Liver (tissue), 9 donors: ENCODE measurements around the gene CTTNBP2. TPM values are rescaled to one million over a fixed set of nuclear protein-coding genes. Genes with fewer than 3 reads are reported as not detected.

Experiments
- DNase-seq: peaks from one replicate; pipeline ENCODE4 v3.0.0-alpha.2; 2017; ENCODE audit warnings: low spot score
- H3K27ac ChIP-seq, 2 donors: one replicate each; pipeline ENCODE4 v1.7.0; 2013; ENCODE audit warnings: inconsistent platforms in 2 of 2, low read length in 2 of 2, control low read depth in 1 of 2, low read depth in 1 of 2, mild to moderate bottlenecking in 1 of 2
- H3K27me3 ChIP-seq, 4 donors: one replicate each; pipeline versions ENCODE4 v1.6.1 to v1.7.0; 2013; ENCODE audit warnings: low read length in 3 of 4, inconsistent platforms in 1 of 4, mild to moderate bottlenecking in 1 of 4, moderate library complexity in 1 of 4; ENCODE audit not compliant: control insufficient read depth in 4 of 4, insufficient read depth in 4 of 4
- H3K36me3 ChIP-seq, 4 donors: one replicate each; pipeline versions ENCODE4 v1.6.1 to v1.7.0; 2013; ENCODE audit warnings: low read length in 3 of 4, mild to moderate bottlenecking in 3 of 4, low read depth in 1 of 4, moderate library complexity in 1 of 4; ENCODE audit not compliant: control insufficient read depth in 4 of 4, insufficient read depth in 3 of 4
- H3K4me1 ChIP-seq, 4 donors: one replicate each; pipeline versions ENCODE4 v1.6.1 to v1.7.0; 2013; ENCODE audit warnings: low read length in 3 of 4, mild to moderate bottlenecking in 3 of 4, moderate library complexity in 1 of 4; ENCODE audit not compliant: control insufficient read depth in 4 of 4, insufficient read depth in 4 of 4
- H3K4me3 ChIP-seq, 3 donors: one replicate each; pipeline versions ENCODE4 v1.6.1 to v1.7.0; 2013; ENCODE audit warnings: low read length in 3 of 3, control low read depth in 1 of 3, low read depth in 1 of 3, mild to moderate bottlenecking in 1 of 3
- H3K9ac ChIP-seq, 2 donors: one replicate each; pipeline ENCODE4 v1.7.0; 2013; ENCODE audit warnings: low read length in 2 of 2, mild to moderate bottlenecking in 2 of 2, moderate library complexity in 2 of 2, control low read depth in 1 of 2, low read depth in 1 of 2
- H3K9me3 ChIP-seq, 4 donors: one replicate each; pipeline versions ENCODE4 v1.6.1 to v1.7.0; 2013; ENCODE audit warnings: low read length in 3 of 4; ENCODE audit not compliant: control insufficient read depth in 4 of 4
- ATF3 ChIP-seq: IDR thresholded peaks from 2 replicates; pipeline ENCODE4 v1.6.1; 2016; ENCODE audit warnings: antibody characterized with exemption
- CTCF ChIP-seq: fragments of 150-350 bp; IDR thresholded peaks from 2 replicates; pipeline ENCODE4 v1.5.1; 2017; ENCODE audit warnings: improper control_type of control experiment, low read depth, low read length; ENCODE audit not compliant: missing input control
- EGR1 ChIP-seq, 2 donors: IDR thresholded peaks; 2 replicates each; pipeline ENCODE4 v1.6.1; 2016 to 2018; ENCODE audit warnings: antibody characterized with exemption in 2 of 2, low read depth in 2 of 2
- FOXA1 ChIP-seq: IDR thresholded peaks from 2 replicates; pipeline ENCODE4 v1.6.1; 2016; ENCODE audit warnings: antibody characterized with exemption
- FOXA2 ChIP-seq: IDR thresholded peaks from 2 replicates; pipeline ENCODE4 v1.6.1; 2016; ENCODE audit warnings: antibody characterized with exemption
- HNF4A ChIP-seq, 2 donors: conservative IDR thresholded peaks; 2 replicates each; pipeline ENCODE4 v1.6.1; 2016; ENCODE audit warnings: antibody characterized with exemption in 2 of 2, mild to moderate bottlenecking in 2 of 2
- HNF4G ChIP-seq: IDR thresholded peaks from 2 replicates; pipeline ENCODE4 v1.6.1; 2016; ENCODE audit warnings: antibody characterized with exemption
- JUND ChIP-seq, 2 donors: IDR thresholded peaks; 2 replicates each; pipeline ENCODE4 v1.6.1; 2016; ENCODE audit warnings: antibody characterized with exemption in 2 of 2
- MAX ChIP-seq: IDR thresholded peaks from 2 replicates; pipeline ENCODE4 v1.6.1; 2016; ENCODE audit warnings: antibody characterized with exemption
- NR2F2 ChIP-seq: IDR thresholded peaks from 2 replicates; pipeline ENCODE4 v1.6.1; 2016; ENCODE audit warnings: antibody characterized with exemption
- RAD21 ChIP-seq, 2 donors: IDR thresholded peaks; 2 replicates each; pipeline ENCODE4 v1.6.1; 2016; ENCODE audit warnings: antibody characterized with exemption in 2 of 2, mild to moderate bottlenecking in 2 of 2
- REST ChIP-seq: IDR thresholded peaks from 2 replicates; pipeline ENCODE4 v1.6.1; 2016; ENCODE audit warnings: antibody characterized with exemption, mild to moderate bottlenecking
- RXRA ChIP-seq, 2 donors: IDR thresholded peaks; 2 replicates each; pipeline ENCODE4 v1.6.1; 2017 to 2018; ENCODE audit warnings: antibody characterized with exemption in 2 of 2, mild to moderate bottlenecking in 1 of 2
- SP1 ChIP-seq: IDR thresholded peaks from 2 replicates; pipeline ENCODE4 v1.6.1; 2018; ENCODE audit warnings: antibody characterized with exemption, mild to moderate bottlenecking
- TAF1 ChIP-seq: conservative IDR thresholded peaks from 2 replicates; pipeline ENCODE4 v1.6.1; 2016; ENCODE audit warnings: antibody characterized with exemption, mild to moderate bottlenecking
- YY1 ChIP-seq: IDR thresholded peaks from 2 replicates; pipeline ENCODE4 v1.6.1; 2016; ENCODE audit warnings: antibody characterized with exemption, mild to moderate bottlenecking
- ZBTB33 ChIP-seq: IDR thresholded peaks from 2 replicates; pipeline ENCODE4 v1.6.1; 2016; ENCODE audit warnings: antibody characterized with exemption
- WGBS: extraction: QIAGEN DNeasy Blood & Tissue Kit; methylation state at CpG from one replicate; pipeline ENCODE4 v1.1.7; 2013; 5-methylcytosine and 5-hydroxymethylcytosine counted together
- polyA plus RNA-seq, 2 donors: library from polyadenylated mRNA; stranded (reverse) in 1 of 2; unstranded in 1 of 2; fragments of 200-250 nt in 1 of 2; fragments of >200 nt in 1 of 2; fragmentation: Nextera tagmentation in 1 of 2; extraction: Ambion mirVana in 1 of 2; gene quantifications; one replicate each; pipeline versions ENCODE4 v1.2.1 to v1.2.3, GENCODE V29; 2013 to 2015
- total RNA-seq, 2 donors: library from RNA; depleted of rRNA; stranded (reverse); fragments of >200 nt; gene quantifications; one replicate each; pipeline ENCODE4 v1.2.3, GENCODE V29; 2014
- donor health status: healthy.
- donor health status: healthy.
- donor health status: healthy.
- donor health status: healthy.
- donor health status: healthy.

Gene CTTNBP2
- total and polyA plus RNA-seq, 4 donors, result 1.2 to 1.7 (median 1.5) TPM

- TF ChIP-seq CTCF (no peak), RXRA (IDR thresholded peaks at IDR 0.05) (no peak), RAD21 (IDR thresholded peaks at IDR 0.05) (no peak), NR2F2 (no peak), EGR1 (IDR thresholded peaks at IDR 0.05; ENCODE audit: low read depth in 2 of 2) (no peak), MAX (no peak)
Measured at GRCh38 chr7:117672453-117672852, 200.8 kb downstream of the CTTNBP2 start (continued).

GRCh38 chr7:117669818-117670217 is 203.4 kb downstream of the CTTNBP2 start:
- WGBS, result 87% methylated on average over 4 of the region's 4 CpGs
- no peaks in the 10 kb centered on the region for H3K36me3 ChIP-seq
- no peak overlapping the region for H3K27ac ChIP-seq
- TF ChIP-seq HNF4G (no peak), YY1 (no peak), JUND (IDR thresholded peaks at IDR 0.05) (no peak), CTCF (no peak), FOXA1 (no peak), NR2F2 (no peak), MAX (no peak), SP1 (no peak), ATF3 (no peak), EGR1 (IDR thresholded peaks at IDR 0.05; ENCODE audit: low read depth in 2 of 2) (no peak), HNF4A (conservative IDR thresholded peaks at IDR 0.05) (no peak), FOXA2 (no peak), RAD21 (IDR thresholded peaks at IDR 0.05) (no peak), REST (no peak), TAF1 (no peak), RXRA (IDR thresholded peaks at IDR 0.05) (no peak), ZBTB33 (no peak)
- no peak for DNase-seq
- H3K27me3 ChIP-seq, result no peaks in the 10 kb centered on the region
- H3K9ac ChIP-seq, result no peak overlapping the region
- peaks cover 0 to 13% (median 5%) of the 10 kb centered on the region in 4 donors for H3K4me1 ChIP-seq
- H3K9me3 ChIP-seq, result no peaks in the 10 kb centered on the region
- H3K4me3 ChIP-seq, result no peak overlapping the region
